Nephron (organoid): ENCODE measurements around the gene DAB1.

Experiments
- H3K27ac Mint-ChIP-seq, 3 experiments: 2 replicates each; pipeline ENCODE4 v1.8.0; 2020; ENCODE audit warnings: mixed read lengths in 3 of 3, mild to moderate bottlenecking in 2 of 3, moderate library complexity in 1 of 3
- H3K27me3 Mint-ChIP-seq: 2 replicates; pipeline ENCODE4 v1.8.0; 2021; ENCODE audit warnings: low read depth, mild to moderate bottlenecking, moderate library complexity, mixed read lengths
- H3K36me3 Mint-ChIP-seq: 2 replicates; pipeline ENCODE4 v1.8.0; 2020; ENCODE audit warnings: low read depth, mixed read lengths
- H3K4me1 Mint-ChIP-seq: 2 replicates; pipeline ENCODE4 v1.8.0; 2020; ENCODE audit warnings: mixed read lengths
- H3K4me3 Mint-ChIP-seq, 3 experiments: 2 replicates each; pipeline ENCODE4 v1.8.0; 2020; ENCODE audit warnings: mild to moderate bottlenecking in 3 of 3, mixed read lengths in 3 of 3, moderate library complexity in 2 of 3
- H3K9me3 Mint-ChIP-seq: 2 replicates; pipeline ENCODE4 v1.8.0; 2020; ENCODE audit warnings: mixed read lengths
- CTCF ChIP-seq, 3 experiments: fragments of 200-600 bp; sonication (generic); IDR thresholded peaks; one replicate each; pipeline ENCODE4 v1.5.0; 2021; ENCODE audit warnings: antibody characterized with exemption in 3 of 3; ENCODE audit not compliant: unreplicated experiment in 3 of 3

The DAB1 gene

DNA sequence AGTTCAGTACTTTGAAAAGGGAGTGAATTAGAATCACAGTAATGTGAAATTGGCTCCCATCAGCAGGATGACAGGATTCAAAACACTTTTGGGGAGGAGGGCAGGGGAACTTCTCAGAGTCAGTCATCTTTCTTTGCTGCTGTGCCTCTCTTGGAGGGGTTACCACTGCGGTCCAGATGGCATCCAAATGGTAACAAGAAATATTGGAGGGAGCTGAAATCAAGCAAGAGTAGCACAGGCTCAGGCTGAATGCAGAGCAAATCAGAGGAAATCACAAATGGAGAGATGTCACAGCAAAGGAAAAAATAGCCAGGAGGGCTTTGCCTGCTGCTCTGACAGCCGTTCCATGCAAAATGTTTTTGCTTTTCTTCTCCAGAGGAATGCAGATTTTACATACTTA lies 383.0 kb downstream of the DAB1 start:
- no peaks in the 10 kb centered on the region for H3K36me3 Mint-ChIP-seq
- no peaks in the 10 kb centered on the region for H3K9me3 Mint-ChIP-seq
- no peak overlapping the region for H3K27ac Mint-ChIP-seq
- peaks cover 6% of the 10 kb centered on the region for H3K4me1 Mint-ChIP-seq
- peaks cover 18% of the 10 kb centered on the region for H3K27me3 Mint-ChIP-seq
- no peak overlapping the region for H3K4me3 Mint-ChIP-seq
- TF ChIP-seq CTCF (IDR thresholded peaks at IDR 0.05; ENCODE audit: unreplicated experiment in 3 of 3) = no peak

DNA sequence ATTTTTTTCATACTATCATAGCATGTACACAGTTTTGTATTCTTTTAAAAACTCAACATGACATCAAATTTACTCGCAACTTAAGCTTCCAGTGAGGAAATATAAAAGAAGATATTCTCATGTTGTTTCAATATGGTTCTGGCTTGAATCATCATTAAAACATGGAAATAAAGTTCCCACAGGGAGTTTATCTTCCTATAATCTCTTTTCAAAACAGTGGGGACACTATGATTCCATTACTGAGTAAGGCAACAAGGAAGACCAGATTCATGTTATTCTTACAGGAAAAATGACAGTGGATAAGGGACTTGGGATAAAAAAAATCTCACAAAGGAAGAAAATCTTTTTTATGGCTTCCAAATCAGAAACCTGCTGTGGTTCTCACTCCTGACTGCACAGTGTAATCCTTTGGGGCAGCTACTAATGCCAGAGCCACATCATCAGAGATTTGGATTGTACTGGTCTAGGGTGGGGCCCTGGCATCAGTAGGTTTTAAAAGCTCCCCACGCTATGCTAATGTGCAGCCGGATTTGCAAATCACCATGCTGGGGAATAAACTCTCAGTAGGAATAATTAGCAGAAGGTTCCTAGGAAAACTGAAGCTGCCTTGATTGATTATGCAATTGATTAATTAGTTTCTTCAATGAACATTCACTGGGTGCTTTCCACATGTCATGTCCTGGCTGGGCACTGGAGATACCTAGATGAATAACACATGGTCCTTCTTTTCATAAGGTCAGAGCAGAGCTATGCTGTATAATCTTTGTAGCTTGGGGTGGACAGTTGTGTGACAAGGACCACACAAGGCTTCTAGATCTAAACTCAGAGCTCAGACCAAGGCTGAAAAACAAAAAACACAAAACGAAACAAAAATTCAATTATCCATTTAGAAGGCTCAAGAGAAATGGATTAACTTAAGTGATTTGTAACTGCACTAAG lies 386.9 kb downstream of the DAB1 start:
- H3K27me3 Mint-ChIP-seq = peaks cover 18% of the 10 kb centered on the region
- no peak for TF ChIP-seq CTCF (IDR thresholded peaks at IDR 0.05; ENCODE audit: unreplicated experiment in 3 of 3)
- no peak overlapping the region for H3K4me3 Mint-ChIP-seq
- peaks cover 6% of the 10 kb centered on the region for H3K4me1 Mint-ChIP-seq
- no peak overlapping the region for H3K27ac Mint-ChIP-seq
- no peaks in the 10 kb centered on the region for H3K9me3 Mint-ChIP-seq
- H3K36me3 Mint-ChIP-seq = no peaks in the 10 kb centered on the region

- no peak for TF ChIP-seq CTCF (IDR thresholded peaks at IDR 0.05; ENCODE audit: unreplicated experiment in 3 of 3)
- H3K9me3 Mint-ChIP-seq = no peaks in the 10 kb centered on the region
- H3K36me3 Mint-ChIP-seq = no peaks in the 10 kb centered on the region
- no peak overlapping the region for H3K4me3 Mint-ChIP-seq
- no peak overlapping the region for H3K27ac Mint-ChIP-seq
- H3K27me3 Mint-ChIP-seq = peaks cover 12% of the 10 kb centered on the region
- H3K4me1 Mint-ChIP-seq = no peaks in the 10 kb centered on the region
These were observed 389.1 kb downstream of the DAB1 start for GRCh38 chr1:57034713-57035112.

DNA sequence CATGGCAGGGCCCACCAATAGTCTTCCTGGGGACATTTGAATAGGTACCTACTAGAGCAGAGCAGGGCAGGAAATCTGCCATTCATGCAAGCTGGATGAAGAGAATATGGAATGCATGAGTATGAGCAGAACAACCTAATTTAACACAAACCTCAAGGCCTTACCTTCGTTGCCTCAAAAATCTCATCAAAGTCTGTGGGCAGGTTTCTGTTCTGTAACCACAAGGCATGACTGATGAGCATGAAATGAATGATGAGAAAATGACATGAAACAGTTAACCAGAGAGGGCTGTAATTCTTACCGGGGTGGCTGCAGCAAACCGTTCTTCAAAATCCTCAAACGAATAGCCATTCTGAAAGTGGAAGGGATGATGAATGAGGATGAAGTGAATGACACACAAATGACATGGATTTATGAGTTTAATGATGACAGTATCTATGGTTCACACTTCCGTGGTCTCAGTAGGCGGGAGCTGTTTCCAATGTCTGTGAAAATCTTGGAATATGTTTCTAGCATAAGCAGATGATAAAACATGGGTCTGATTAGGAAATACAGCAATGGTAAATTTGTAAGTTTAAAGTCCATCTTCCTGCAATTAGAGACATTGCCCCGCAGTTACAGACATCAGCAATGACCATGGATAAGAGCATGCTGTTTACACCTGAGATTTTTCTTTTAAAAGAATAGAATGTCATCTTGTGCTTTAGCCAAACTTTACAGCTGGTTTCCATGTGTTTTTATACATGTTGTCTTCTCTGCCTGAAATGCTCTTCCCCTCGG lies 390.4 kb downstream of the DAB1 start:
- H3K36me3 Mint-ChIP-seq = peaks cover 3% of the 10 kb centered on the region

DNA sequence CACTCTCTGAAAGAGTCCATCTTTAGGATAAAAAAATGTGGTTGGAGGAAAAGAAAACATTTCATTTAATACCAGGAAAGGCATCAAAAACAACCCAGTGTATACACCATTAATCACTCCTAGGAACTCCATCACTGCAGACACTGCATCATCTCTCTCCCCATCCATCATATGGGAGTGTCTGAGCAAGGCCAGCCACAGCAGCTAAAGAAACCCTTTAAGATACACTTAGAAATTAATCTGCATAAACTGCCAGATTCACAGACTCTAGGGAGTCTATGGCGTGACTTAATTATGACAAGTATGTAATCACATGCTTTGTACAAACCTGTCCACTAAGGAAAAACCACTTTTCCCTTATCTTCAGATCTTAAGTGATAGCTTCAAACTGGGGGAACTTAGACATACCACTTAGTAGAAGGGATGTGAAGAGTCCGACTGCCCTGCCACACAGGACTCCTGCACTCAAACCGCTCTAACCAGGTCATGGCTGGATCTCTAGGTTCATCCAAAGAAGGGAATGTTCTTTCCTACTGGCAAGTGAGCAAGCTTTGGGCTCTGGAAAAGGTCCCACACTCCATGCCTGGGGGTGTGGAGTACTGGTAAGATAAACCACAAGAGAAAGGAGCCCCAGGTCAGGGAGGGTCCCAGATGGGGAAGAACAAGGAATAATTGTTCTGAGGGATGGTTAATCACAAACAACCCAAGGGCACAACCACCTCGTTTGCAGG lies 397.1 kb downstream of the DAB1 start:
- Mint-ChIP-seq H3K36me3 (peaks cover 7% of the 10 kb centered on the region), H3K27me3 (peaks cover 9% of the 10 kb centered on the region), H3K4me1 (no peaks in the 10 kb centered on the region), H3K4me3 (no peak overlapping the region), H3K9me3 (peaks cover 10% of the 10 kb centered on the region), H3K27ac (no peak overlapping the region)
- TF ChIP-seq CTCF (IDR thresholded peaks at IDR 0.05; ENCODE audit: unreplicated experiment in 3 of 3) = no peak

More for the DNA sequence above, 390.4 kb downstream of the DAB1 start:
- Mint-ChIP-seq H3K9me3 (peaks cover 3% of the 10 kb centered on the region), H3K27ac (no peak overlapping the region), H3K4me3 (no peak overlapping the region), H3K4me1 (no peaks in the 10 kb centered on the region), H3K27me3 (peaks cover 12% of the 10 kb centered on the region)
- no peak for TF ChIP-seq CTCF (IDR thresholded peaks at IDR 0.05; ENCODE audit: unreplicated experiment in 3 of 3)
